Tongue (tissue), 2 donors: ENCODE data around the gene MANBA. TPM values are rescaled to one million over a fixed set of nuclear protein-coding genes. Genes with fewer than 3 reads are reported as not detected.

Source experiments
- DNase-seq: peaks from one replicate; pipeline ENCODE4 v3.0.0-alpha.2; 2015
- total RNA-seq: library from RNA; depleted of rRNA; stranded (reverse); fragments of >200 nt; gene quantifications from one replicate; pipeline ENCODE4 v1.2.3, GENCODE V29; 2014

Gene MANBA
- 35.1 TPM for total RNA-seq

- peak; percentile 90 for DNase-seq
Measured at GRCh38 chr4:102760645-102761295, at the start of gene MANBA. Gene MANBA, minus strand, starts transcription at chr4:102760968. Its CDS starts 74 bp downstream, at chr4:102760894.

- no peak for DNase-seq
Measured at GRCh38 chr4:102809691-102810090, 48.9 kb upstream of the MANBA start.

- no peak for DNase-seq
Measured at GRCh38 chr4:102809190-102809589, 48.4 kb upstream of the MANBA start.

- peak; percentile 41 for DNase-seq
Measured at GRCh38 chr4:102808009-102808408, 47.2 kb upstream of the MANBA start.

- no peak for DNase-seq
Measured at GRCh38 chr4:102807345-102807744, 46.6 kb upstream of the MANBA start.

GRCh38 chr4:102799816-102800215 lies 39.0 kb upstream of the MANBA start:
- no peak for DNase-seq

GRCh38 chr4:102794999-102795398 lies 34.2 kb upstream of the MANBA start:
- DNase-seq: no peak

GRCh38 chr4:102792361-102792936 lies 31.7 kb upstream of the MANBA start:
- no peak for DNase-seq

- no peak for DNase-seq
Measured at GRCh38 chr4:102791318-102791835, 30.6 kb upstream of the MANBA start.

- DNase-seq: no peak
Measured at GRCh38 chr4:102789317-102789717, 28.5 kb upstream of the MANBA start.

- no peak for DNase-seq
Measured at GRCh38 chr4:102787944-102788343, 27.2 kb upstream of the MANBA start.

GRCh38 chr4:102787096-102787881 lies 26.5 kb upstream of the MANBA start:
- DNase-seq: no peak

GRCh38 chr4:102786279-102786678 lies 25.5 kb upstream of the MANBA start:
- no peak for DNase-seq

GRCh38 chr4:102783006-102783405 lies 22.2 kb upstream of the MANBA start:
- DNase-seq: no peak

GRCh38 chr4:102781570-102781969 lies 20.8 kb upstream of the MANBA start:
- DNase-seq: no peak

- DNase-seq: no peak
Measured at GRCh38 chr4:102780476-102781144, 19.8 kb upstream of the MANBA start.

GRCh38 chr4:102779204-102779603 lies 18.4 kb upstream of the MANBA start:
- DNase-seq: no peak

GRCh38 chr4:102778720-102779119 lies 18.0 kb upstream of the MANBA start:
- no peak for DNase-seq

GRCh38 chr4:102775805-102776204 lies 15.0 kb upstream of the MANBA start:
- no peak for DNase-seq

GRCh38 chr4:102774254-102774653 lies 13.5 kb upstream of the MANBA start:
- DNase-seq: no peak

- no peak for DNase-seq
Measured at GRCh38 chr4:102772738-102773340, 12.1 kb upstream of the MANBA start.

- no peak for DNase-seq
Measured at GRCh38 chr4:102764901-102765300, 4.1 kb upstream of the MANBA start.
